ENCODE results near the gene ATP6V1A. TPM values are rescaled to one million over a fixed set of nuclear protein-coding genes. Genes with fewer than 3 reads are reported as not detected.

Gene ATP6V1A
- total RNA-seq, 2 experiments from 2014 or later = 8.7 to 9.4 TPM

DNA sequence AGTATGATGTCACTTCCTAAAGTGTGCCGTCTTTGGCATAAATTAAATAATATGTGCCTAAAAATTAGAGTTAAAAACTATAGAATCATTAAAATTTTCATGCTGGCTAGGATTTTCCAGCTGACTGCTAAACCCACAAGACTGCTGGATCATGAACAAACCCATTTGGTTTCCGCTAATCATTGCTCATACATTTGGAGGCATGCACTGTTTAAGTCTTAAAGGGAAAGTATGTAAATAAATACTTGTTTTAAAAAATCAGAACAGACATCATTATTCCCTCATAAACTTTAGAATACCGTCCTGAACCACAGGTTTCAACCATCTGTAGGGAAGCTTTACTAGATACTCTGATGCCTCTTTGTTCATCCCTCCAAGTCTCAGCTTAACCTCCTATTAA is 26.5 kb downstream of the ATP6V1A start:
- Histone ChIP-seq H3K27ac (ENCODE audit: low read depth in 1 of 2, low read length in 2 of 2) (no peak overlapping the region), H3K4me1 (ENCODE audit: insufficient read depth, low read length) (peaks cover 2% of the 10 kb centered on the region), H3K27me3 (ENCODE audit: control insufficient read depth in 1 of 2, insufficient read depth in 2 of 2, low read length in 2 of 2) (no peaks in the 10 kb centered on the region), H3K4me3 (ENCODE audit: low read length) (no peak overlapping the region), H3K36me3 (ENCODE audit: insufficient read depth, low read length) (peaks cover 3% of the 10 kb centered on the region), H3K9me3 (ENCODE audit: control insufficient read depth in 1 of 2, insufficient read depth in 1 of 2, low read length in 2 of 2) (no peaks in the 10 kb centered on the region)
- H3K36me3 Mint-ChIP-seq (ENCODE audit: low read depth) = no peaks in the 10 kb centered on the region
- no peaks in the 10 kb centered on the region for H3K27me3 Mint-ChIP-seq
- intact Hi-C loops (cut with DNase I, micrococcal nuclease) = no loop called here
- no peak overlapping the region for H3K4me3 Mint-ChIP-seq
- TF ChIP-seq CTCF (IDR thresholded peaks at IDR 0.05) = no peak
- H3K4me1 Mint-ChIP-seq (ENCODE audit: low read depth) = peaks cover 31% of the 10 kb centered on the region
- no peak overlapping the region for H3K27ac Mint-ChIP-seq
- DNase-seq (no peak), ATAC-seq (ENCODE audit: poor library complexity) (no peak)
- POLR2A ChIA-PET = no interaction called here
- CTCF ChIA-PET = interaction anchor here (0.9 kb wide), 1 partner anchor 37 kb away, joined by 3 read pairs; no protein-coding TSS in a partner anchor
- H3K9me3 Mint-ChIP-seq = no peaks in the 10 kb centered on the region

DNA sequence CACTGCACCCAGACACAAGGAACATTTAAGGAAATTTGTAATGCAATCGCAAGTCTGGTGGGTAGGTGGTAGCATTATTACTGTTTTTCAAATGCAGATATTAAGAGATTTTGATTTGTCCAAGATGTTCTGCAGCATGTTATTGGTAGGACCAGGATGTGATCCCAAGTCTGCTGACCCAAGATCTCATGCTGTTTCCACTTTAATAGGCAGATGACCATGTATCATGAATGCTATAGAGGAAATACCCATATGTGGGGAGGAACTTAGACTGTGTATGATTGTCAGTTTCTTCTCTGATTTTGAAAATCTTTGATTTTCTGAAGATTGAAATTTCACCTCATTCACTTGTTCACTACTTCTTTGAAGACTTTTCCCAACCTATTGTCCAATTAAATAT is 28.7 kb downstream of the ATP6V1A start:
- Histone ChIP-seq H3K9me3 (ENCODE audit: control insufficient read depth in 1 of 2, insufficient read depth in 1 of 2, low read length in 2 of 2) (no peaks in the 10 kb centered on the region), H3K27ac (ENCODE audit: low read depth in 1 of 2, low read length in 2 of 2) (no peak overlapping the region), H3K36me3 (ENCODE audit: insufficient read depth, low read length) (peaks cover 11% of the 10 kb centered on the region), H3K4me3 (ENCODE audit: low read length) (no peak overlapping the region), H3K27me3 (ENCODE audit: control insufficient read depth in 1 of 2, insufficient read depth in 2 of 2, low read length in 2 of 2) (no peaks in the 10 kb centered on the region), H3K4me1 (ENCODE audit: insufficient read depth, low read length) (peaks cover 2% of the 10 kb centered on the region)
- Mint-ChIP-seq H3K9me3 (no peaks in the 10 kb centered on the region), H3K4me3 (no peak overlapping the region), H3K36me3 (ENCODE audit: low read depth) (peaks cover 11% of the 10 kb centered on the region), H3K27ac (no peak overlapping the region), H3K4me1 (ENCODE audit: low read depth) (peaks cover 31% of the 10 kb centered on the region), H3K27me3 (no peaks in the 10 kb centered on the region)
- ChIA-PET CTCF (no interaction called here), POLR2A (no interaction called here)
- intact Hi-C loops (cut with DNase I, micrococcal nuclease) = no loop called here
- TF ChIP-seq CTCF (IDR thresholded peaks at IDR 0.05) = no peak
- ATAC-seq (ENCODE audit: poor library complexity) (no peak), DNase-seq (no peak)

DNA sequence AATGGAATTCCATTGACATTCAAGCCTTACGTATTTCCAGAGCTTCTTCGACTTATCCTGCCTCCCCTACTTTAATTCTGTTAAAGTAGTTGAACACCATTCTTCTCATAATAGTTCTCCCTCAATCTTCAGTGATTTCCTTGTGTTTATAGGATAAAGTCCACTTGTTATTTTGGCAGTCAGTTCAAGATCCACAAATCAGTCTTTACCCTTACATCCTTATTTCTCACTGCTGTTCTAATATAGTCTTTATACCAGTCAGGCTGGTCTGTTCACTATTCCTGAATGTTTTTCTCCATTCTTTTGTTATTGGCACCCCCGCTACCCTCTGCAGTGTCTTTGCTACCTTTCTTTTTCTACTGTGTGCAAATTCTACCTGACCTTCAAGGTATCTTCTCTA is 29.7 kb downstream of the ATP6V1A start:
- H3K36me3 ChIP-seq (ENCODE audit: insufficient read depth, low read length) = peaks cover 16% of the 10 kb centered on the region
- no peaks in the 10 kb centered on the region for H3K9me3 Mint-ChIP-seq
- no peak overlapping the region for H3K4me3 Mint-ChIP-seq
- H3K9me3 ChIP-seq (ENCODE audit: control insufficient read depth in 1 of 2, insufficient read depth in 1 of 2, low read length in 2 of 2) = no peaks in the 10 kb centered on the region
- peaks cover 31% of the 10 kb centered on the region for H3K4me1 Mint-ChIP-seq (ENCODE audit: low read depth)
- peaks cover 18% of the 10 kb centered on the region for H3K36me3 Mint-ChIP-seq (ENCODE audit: low read depth)
- no peak overlapping the region for H3K4me3 ChIP-seq (ENCODE audit: low read length)
- no peak for DNase-seq
- POLR2A ChIA-PET = no interaction called here
- H3K27ac ChIP-seq (ENCODE audit: low read depth in 1 of 2, low read length in 2 of 2) = no peak overlapping the region
- H3K27me3 Mint-ChIP-seq = no peaks in the 10 kb centered on the region
- intact Hi-C loops (cut with DNase I, micrococcal nuclease) = no loop called here
- CTCF ChIA-PET = no interaction called here
- no peak for ATAC-seq (ENCODE audit: poor library complexity)
- no peaks in the 10 kb centered on the region for H3K27me3 ChIP-seq (ENCODE audit: control insufficient read depth in 1 of 2, insufficient read depth in 2 of 2, low read length in 2 of 2)
- H3K27ac Mint-ChIP-seq = no peak overlapping the region
- H3K4me1 ChIP-seq (ENCODE audit: insufficient read depth, low read length) = peaks cover 2% of the 10 kb centered on the region
- TF ChIP-seq CTCF (IDR thresholded peaks at IDR 0.05) = no peak

Measured in CD4-positive, alpha-beta T cell (primary cell).